GM12801 (cell line): ENCODE results near the gene MSI2.

Experiments used
- CTCF ChIP-seq: IDR thresholded peaks from one replicate; pipeline ENCODE4 v1.5.1; 2011; ENCODE audit warnings: control low read depth; ENCODE audit not compliant: insufficient read length; ENCODE audit errors: extremely low read depth

Gene MSI2

GRCh38 chr17:57273490-57273889, 17.2 kb downstream of the MSI2 start:
- TF ChIP-seq CTCF: no peak

- TF ChIP-seq CTCF: no peak
These were observed 17.8 kb downstream of the MSI2 start for GRCh38 chr17:57274162-57274561.

GRCh38 chr17:57275071-57275764, 18.9 kb downstream of the MSI2 start:
- TF ChIP-seq CTCF: no peak

GRCh38 chr17:57276621-57277020, 20.3 kb downstream of the MSI2 start:
- no peak for TF ChIP-seq CTCF

GRCh38 chr17:57277923-57278604, 21.7 kb downstream of the MSI2 start:
- TF ChIP-seq CTCF: no peak

GRCh38 chr17:57278740-57279387, 22.5 kb downstream of the MSI2 start:
- TF ChIP-seq CTCF: no peak

- TF ChIP-seq CTCF: no peak
These were observed 23.1 kb downstream of the MSI2 start for GRCh38 chr17:57279432-57279831.
